Mesodermal cell (in vitro differentiated cells): ENCODE measurements around the gene PPP1R14B.
A peak's percentile ranks its signal among the peaks of the same experiment; 100 is the strongest.

Source experiments
- H3K27ac ChIP-seq: 2 replicates; pipeline ENCODE4 v1.7.0; 2013; ENCODE audit warnings: mild to moderate bottlenecking, low read depth, low read length, moderate library complexity; ENCODE audit not compliant: severe bottlenecking
- H3K36me3 ChIP-seq: 2 replicates; pipeline ENCODE4 v1.7.1; 2013; ENCODE audit warnings: mild to moderate bottlenecking, low read length, moderate library complexity; ENCODE audit not compliant: control insufficient read depth, insufficient read depth
- H3K4me1 ChIP-seq: one replicate; pipeline ENCODE4 v1.7.1; 2013; ENCODE audit warnings: mild to moderate bottlenecking, low read length; ENCODE audit not compliant: insufficient read depth, control insufficient read depth, poor library complexity, severe bottlenecking
- H3K4me3 ChIP-seq: 2 replicates; pipeline ENCODE4 v1.7.0; 2013; ENCODE audit warnings: low read length, control low read depth, mild to moderate bottlenecking; ENCODE audit not compliant: insufficient read depth, poor library complexity, severe bottlenecking; ENCODE audit errors: extremely low read depth
- H3K9me3 ChIP-seq: 2 replicates; pipeline ENCODE4 v1.7.1; 2013; ENCODE audit warnings: mild to moderate bottlenecking, low read length, moderate library complexity; ENCODE audit not compliant: control insufficient read depth
- WGBS, 2 experiments: methylation state at CpG; one replicate each; pipeline ENCODE4 v1.1.5; 2013; ENCODE audit warnings: missing lambda C conversion rate in 2 of 2; ENCODE audit not compliant: insufficient coverage in 2 of 2; 5-methylcytosine and 5-hydroxymethylcytosine counted together

The PPP1R14B gene

DNA sequence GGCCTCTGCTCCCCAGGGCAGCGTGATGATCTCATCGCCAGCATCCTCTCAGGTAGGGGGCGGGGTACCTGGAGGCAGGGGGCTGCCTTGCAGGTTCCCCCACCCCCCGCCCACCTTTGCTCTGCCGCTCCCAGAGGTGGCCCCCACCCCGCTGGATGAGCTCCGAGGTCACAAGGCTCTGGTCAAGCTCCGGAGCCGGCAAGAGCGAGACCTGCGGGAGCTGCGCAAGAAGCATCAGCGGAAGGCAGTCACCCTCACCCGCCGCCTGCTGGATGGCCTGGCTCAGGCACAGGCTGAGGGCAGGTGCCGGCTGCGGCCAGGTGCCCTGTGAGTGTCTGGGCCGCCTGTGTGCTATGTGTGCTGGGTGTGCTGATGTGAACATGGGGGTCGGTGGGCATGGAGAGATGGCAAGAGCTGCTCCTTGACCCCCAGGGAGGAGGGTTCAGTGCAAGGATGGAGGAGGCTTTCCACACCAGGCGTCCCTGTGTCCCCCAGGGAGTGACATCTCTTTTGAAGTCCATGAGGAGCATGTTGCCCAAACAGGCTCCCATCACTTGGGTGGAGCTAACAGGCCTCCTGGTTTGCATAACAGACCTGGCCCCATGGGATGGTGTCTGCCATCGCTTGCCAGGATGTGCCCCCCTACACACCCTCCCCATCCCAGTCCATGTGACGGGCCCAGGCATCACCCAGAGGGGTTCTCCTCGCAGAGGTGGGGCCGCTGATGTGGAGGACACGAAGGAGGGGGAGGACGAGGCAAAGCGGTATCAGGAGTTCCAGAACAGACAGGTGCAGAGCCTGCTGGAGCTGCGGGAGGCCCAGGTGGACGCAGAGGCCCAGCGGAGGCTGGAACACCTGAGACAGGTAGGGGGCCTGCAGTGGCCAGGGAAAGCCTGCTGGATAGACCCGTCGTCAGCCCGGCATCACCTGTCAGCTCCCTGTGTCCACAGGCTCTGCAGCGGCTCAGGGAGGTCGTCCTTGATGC lies 18.7 kb upstream of the PPP1R14B start:
- H3K27ac ChIP-seq, result no peak overlapping the region

DNA sequence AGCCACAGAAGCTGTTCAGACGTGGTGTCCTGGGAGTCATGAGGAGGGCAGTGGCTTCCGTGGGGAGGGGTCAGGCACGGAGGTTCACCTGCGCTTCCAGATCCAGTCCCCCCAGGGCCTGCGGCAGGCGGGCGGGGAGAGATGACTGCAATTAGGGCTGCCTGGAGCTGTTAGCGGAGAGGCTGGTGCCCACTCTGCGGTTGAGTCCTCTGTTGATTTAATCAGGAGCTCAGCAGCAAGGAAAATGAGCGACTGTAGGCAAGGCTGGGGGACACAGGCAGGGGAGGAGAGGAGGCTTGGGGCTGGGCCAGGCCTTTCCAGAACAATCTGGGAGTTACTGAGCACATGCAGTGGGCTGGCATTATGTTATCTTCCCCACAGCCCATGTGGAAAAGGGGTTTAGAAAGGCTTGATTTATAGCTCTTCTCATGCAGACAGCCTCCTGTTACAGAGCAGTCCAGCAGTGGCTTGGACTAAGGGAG lies 17.7 kb upstream of the PPP1R14B start:
- Histone ChIP-seq H3K4me1 (peaks cover 39% of the 10 kb centered on the region), H3K4me3 (no peak overlapping the region), H3K27ac (no peak overlapping the region), H3K9me3 (no peaks in the 10 kb centered on the region), H3K36me3 (peaks cover 82% of the 10 kb centered on the region)
- 95 to 98% methylated on average over 6 to 10 of the region's 10 CpGs for WGBS, 2 experiments

More for the DNA sequence above, 18.7 kb upstream of the PPP1R14B start:
- Histone ChIP-seq H3K9me3 (no peaks in the 10 kb centered on the region), H3K36me3 (peaks cover 73% of the 10 kb centered on the region), H3K4me1 (peaks cover 39% of the 10 kb centered on the region), H3K4me3 (no peak overlapping the region)
- WGBS, 2 experiments, result 91 to 95% methylated on average over 29 to 31 of the region's 35 CpGs

DNA sequence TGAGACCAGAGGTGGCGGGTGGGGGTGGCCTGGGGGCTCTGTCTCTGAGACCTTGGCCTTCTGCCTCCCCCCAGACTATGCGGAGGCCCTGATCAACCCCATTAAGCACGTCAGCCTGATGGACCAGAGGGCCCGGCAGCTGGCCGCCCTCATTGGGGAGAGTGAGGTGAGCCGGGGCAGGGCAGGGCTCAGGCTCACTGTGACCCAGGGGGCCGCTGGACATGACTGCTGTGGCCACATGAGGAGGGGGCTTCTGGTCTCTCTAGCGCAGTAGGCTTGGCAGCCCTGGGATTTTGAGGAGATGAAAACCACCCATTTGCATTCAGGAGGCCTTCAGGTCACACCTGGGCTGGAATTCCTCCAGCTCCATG lies 17.2 kb upstream of the PPP1R14B start:
- Histone ChIP-seq H3K27ac (no peak overlapping the region), H3K9me3 (no peaks in the 10 kb centered on the region), H3K4me1 (peaks cover 39% of the 10 kb centered on the region), H3K36me3 (peaks cover 86% of the 10 kb centered on the region), H3K4me3 (no peak overlapping the region)
- 92% methylated on average over 4 to 7 of the region's 8 CpGs for WGBS, 2 experiments

DNA sequence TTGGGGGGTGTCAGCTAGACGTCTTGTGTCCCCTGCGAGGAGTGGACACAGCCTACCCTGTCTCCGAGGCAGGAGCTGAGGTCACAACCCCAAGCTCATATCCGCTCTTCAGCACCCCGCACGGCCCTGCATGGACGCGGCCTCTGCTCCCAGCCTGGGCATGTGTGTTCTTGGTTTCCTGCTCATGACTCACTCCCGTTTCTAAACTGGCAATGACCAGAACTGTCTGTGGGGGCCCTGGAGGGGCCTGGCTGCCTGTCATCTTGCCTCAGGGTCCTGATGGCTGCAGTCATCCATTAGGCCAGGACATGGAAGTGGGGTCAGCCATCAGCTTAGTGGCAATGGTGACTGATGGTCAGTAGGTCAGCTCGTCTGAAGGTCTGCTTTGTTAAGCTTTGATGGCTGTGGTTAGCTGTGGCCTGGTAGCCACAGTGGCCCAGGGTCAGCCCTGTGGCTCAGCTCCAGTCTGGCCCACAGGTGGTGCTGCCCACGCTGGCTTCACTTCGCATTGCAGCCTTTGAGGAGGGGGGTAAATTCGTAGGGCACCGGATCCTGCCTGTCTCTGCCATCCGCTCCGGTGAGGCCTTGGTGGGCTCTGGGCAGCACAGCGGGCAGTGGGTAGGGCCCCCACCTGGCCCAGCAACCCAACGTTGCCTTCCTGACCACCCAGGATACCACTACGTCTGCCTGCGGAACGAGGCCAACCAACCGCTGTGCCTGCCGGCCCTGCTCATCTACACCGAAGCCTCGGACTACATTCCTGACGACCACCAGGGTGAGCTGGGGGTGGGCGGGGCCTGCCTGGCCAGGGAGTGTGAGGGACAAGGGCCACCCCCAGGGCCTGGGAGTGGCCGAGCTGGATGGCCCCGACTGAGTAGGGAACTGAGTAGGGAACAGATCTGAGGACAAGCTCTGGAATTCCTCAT lies 16.5 kb upstream of the PPP1R14B start:
- no peaks in the 10 kb centered on the region for H3K9me3 ChIP-seq
- peaks cover 32% of the 10 kb centered on the region for H3K4me1 ChIP-seq
- peaks cover 91% of the 10 kb centered on the region for H3K36me3 ChIP-seq
- no peak overlapping the region for H3K4me3 ChIP-seq
- H3K27ac ChIP-seq, result peak overlapping the region; percentile 83
- WGBS, 2 experiments, result 81 to 83% methylated on average over 23 to 26 of the region's 29 CpGs

DNA sequence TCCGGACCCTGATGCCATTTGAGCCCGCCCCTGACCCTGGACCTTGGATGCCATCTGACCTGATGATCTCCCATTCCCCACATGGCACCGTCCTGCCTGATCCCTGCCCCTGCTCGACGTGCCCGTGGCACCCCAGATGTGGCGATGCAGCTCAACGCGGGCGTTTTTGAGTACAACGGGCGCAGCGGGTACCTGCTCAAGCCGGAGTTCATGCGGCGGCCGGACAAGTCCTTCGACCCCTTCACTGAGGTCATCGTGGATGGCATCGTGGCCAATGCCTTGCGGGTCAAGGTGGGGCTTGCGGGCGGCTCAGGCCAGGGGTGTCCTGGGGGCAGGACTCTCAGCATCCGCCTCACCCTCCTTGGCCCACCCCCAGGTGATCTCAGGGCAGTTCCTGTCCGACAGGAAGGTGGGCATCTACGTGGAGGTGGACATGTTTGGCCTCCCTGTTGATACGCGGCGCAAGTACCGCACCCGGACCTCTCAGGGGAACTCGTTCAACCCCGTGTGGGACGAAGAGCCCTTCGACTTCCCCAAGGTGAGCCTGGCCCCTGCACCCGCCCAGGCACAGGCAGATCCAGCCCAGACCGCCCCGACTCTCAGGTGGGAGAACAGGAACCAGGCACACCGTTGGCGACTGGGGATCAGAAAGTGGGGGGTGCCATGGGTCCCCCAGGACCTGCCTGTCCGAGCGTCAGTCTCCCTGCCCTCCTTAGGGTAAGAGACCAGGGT lies 15.7 kb upstream of the PPP1R14B start:
- Histone ChIP-seq H3K27ac (peak overlapping the region; percentile 83), H3K4me1 (peaks cover 28% of the 10 kb centered on the region), H3K4me3 (no peak overlapping the region), H3K36me3 (peaks cover 92% of the 10 kb centered on the region), H3K9me3 (no peaks in the 10 kb centered on the region)
- WGBS, 2 experiments, result 95 to 96% methylated on average over 34 to 41 of the region's 42 CpGs

DNA sequence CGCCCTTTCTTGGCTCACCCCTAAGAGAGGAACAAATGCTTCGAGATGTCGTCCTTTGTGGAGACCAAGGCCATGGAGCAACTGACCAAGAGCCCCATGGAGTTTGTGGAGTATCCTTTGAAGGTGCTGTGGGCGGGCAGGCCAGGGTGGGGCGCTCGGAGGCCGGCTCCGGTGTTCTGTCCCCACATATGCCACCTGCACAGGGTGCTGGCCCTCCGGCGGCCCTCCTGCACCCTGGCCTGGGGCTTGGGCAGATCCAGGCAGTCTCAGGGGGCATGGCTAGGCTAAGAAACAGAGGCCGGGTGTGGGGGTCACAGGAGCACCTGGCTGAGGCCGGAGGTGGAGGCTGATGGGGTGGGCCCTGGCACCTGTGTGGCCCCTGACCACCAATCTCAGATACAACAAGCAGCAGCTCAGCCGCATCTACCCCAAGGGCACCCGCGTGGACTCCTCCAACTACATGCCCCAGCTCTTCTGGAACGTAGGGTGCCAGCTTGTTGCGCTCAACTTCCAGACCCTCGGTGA lies 14.9 kb upstream of the PPP1R14B start:
- Histone ChIP-seq H3K27ac (no peak overlapping the region), H3K36me3 (peaks cover 89% of the 10 kb centered on the region), H3K4me1 (peaks cover 23% of the 10 kb centered on the region), H3K9me3 (no peaks in the 10 kb centered on the region), H3K4me3 (no peak overlapping the region)
- 95% methylated on average over 14 to 18 of the region's 18 CpGs for WGBS, 2 experiments

DNA sequence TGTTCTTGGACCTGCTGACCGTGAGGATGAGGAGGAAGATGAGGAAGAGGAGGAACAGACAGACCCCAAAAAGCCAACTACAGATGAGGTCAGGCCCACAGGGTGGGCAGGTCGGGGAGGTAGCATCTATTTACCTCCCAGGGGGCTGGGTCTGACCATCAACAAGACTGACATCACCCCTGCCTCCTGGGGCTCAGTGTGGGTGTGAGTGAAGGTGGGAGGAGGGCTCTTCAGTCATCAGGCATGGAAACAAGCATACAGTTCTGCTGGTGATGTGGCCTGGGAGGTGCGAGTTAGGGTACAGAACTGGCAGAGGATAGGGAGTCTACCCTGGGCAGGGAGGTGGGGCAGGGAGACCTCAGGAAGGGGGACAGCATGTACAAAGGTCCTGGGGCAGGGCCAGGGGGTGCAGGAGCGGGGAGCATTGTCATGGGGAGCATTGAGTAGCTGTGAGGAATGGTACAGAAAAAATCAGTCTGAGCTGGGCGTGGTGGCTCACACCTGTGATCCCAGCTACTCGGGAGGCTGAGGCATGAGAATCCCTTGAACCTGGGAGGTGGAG lies 13.5 kb upstream of the PPP1R14B start:
- H3K27ac ChIP-seq, result no peak overlapping the region
- H3K4me3 ChIP-seq, result no peak overlapping the region
- WGBS, 2 experiments, result 88 to 98% methylated on average over 4 to 5 of the region's 6 CpGs
- H3K4me1 ChIP-seq, result peaks cover 23% of the 10 kb centered on the region
- peaks cover 89% of the 10 kb centered on the region for H3K36me3 ChIP-seq
- no peaks in the 10 kb centered on the region for H3K9me3 ChIP-seq

DNA sequence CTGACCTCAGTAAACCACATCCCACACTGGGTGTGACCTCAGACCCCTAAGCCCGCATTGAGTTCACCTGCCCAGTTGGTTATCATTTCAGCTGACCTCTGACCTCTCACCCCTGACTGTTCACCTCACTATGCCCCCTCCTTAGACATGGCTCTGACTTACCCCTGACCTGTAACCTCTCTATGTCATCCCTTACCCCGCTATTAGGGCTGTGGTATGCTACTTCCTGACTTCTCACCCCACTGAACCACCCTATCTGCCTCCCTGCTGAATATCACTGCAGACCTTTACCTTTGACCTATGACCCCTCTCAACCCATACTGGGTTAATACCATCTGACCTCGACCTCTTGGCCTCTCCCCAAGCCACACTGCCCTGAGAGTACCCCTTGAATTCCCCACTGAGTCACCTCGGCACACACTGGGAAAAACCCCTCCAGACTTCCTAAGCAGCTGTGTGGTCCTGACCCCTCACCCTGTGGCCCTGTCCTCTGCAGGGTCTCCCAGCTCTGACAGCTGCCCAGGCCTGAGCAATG lies 12.9 kb upstream of the PPP1R14B start:
- Histone ChIP-seq H3K4me1 (peaks cover 23% of the 10 kb centered on the region), H3K9me3 (no peaks in the 10 kb centered on the region), H3K36me3 (peaks cover 90% of the 10 kb centered on the region), H3K4me3 (no peak overlapping the region), H3K27ac (no peak overlapping the region)
- 89 to 91% methylated on average over 3 to 4 of the region's 4 CpGs for WGBS, 2 experiments

DNA sequence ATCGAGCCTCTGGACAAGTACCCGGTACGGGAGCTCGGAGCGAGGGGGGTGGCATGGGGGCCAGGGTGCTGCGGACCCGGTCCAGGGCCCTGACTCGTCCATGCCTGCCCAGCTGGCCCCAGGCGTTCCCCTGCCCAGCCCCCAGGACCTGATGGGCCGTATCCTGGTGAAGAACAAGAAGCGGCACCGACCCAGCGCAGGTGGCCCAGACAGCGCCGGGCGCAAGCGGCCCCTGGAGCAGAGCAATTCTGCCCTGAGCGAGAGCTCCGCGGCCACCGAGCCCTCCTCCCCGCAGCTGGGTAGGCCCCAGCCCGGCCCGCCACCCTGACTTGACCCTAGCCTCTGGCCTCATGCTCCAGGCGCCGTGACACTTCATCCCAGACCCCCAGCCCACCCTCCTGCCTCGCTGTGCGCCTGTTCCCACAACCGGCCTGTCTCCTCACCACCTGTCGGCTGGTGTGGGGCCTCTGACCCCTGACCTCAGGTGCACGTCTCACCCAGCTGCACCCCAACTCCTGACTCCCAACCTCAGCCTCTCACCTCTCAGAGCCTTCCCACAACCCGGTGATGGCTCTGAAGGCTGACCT lies 12.3 kb upstream of the PPP1R14B start:
- peaks cover 89% of the 10 kb centered on the region for H3K36me3 ChIP-seq
- no peak overlapping the region for H3K27ac ChIP-seq
- H3K9me3 ChIP-seq, result no peaks in the 10 kb centered on the region
- 94 to 98% methylated on average over 30 to 32 of the region's 32 CpGs for WGBS, 2 experiments
- H3K4me1 ChIP-seq, result peaks cover 21% of the 10 kb centered on the region
- no peak overlapping the region for H3K4me3 ChIP-seq
